HG03460 (cell line): ENCODE results near the gene ZNF423.

Experiments
- ATAC-seq: cut with Tn5 transposase; IDR thresholded peaks from one replicate; pipeline ENCODE4 v1.9.1; 2021; ENCODE audit not compliant: unreplicated experiment

ZNF423 gene

GRCh38 chr16:49543631-49543946 lies 312.3 kb downstream of the ZNF423 start:
- ATAC-seq: no peak

- ATAC-seq: no peak
Observed at GRCh38 chr16:49542946-49543630, 312.8 kb downstream of the ZNF423 start.

- ATAC-seq: no peak
Observed at GRCh38 chr16:49542391-49542891, 313.5 kb downstream of the ZNF423 start.

- ATAC-seq: no peak
Observed at GRCh38 chr16:49540836-49541235, 315.1 kb downstream of the ZNF423 start.

- ATAC-seq: no peak
Observed at GRCh38 chr16:49539758-49540157, 316.2 kb downstream of the ZNF423 start.

- no peak for ATAC-seq
Observed at GRCh38 chr16:49537924-49538459, 317.9 kb downstream of the ZNF423 start.

GRCh38 chr16:49534901-49535610 lies 320.9 kb downstream of the ZNF423 start:
- ATAC-seq: no peak

GRCh38 chr16:49533422-49533821 lies 322.5 kb downstream of the ZNF423 start:
- no peak for ATAC-seq

GRCh38 chr16:49532873-49533272 lies 323.0 kb downstream of the ZNF423 start:
- no peak for ATAC-seq

GRCh38 chr16:49531931-49532840 lies 323.7 kb downstream of the ZNF423 start:
- ATAC-seq: no peak

GRCh38 chr16:49531425-49531824 lies 324.5 kb downstream of the ZNF423 start:
- no peak for ATAC-seq

GRCh38 chr16:49530427-49530970 lies 325.4 kb downstream of the ZNF423 start:
- no peak for ATAC-seq

GRCh38 chr16:49529411-49530045 lies 326.4 kb downstream of the ZNF423 start:
- no peak for ATAC-seq

- ATAC-seq: no peak
Observed at GRCh38 chr16:49528866-49529288, 327.0 kb downstream of the ZNF423 start.

- no peak for ATAC-seq
Observed at GRCh38 chr16:49528060-49528865, 327.6 kb downstream of the ZNF423 start.

- ATAC-seq: no peak
Observed at GRCh38 chr16:49527611-49528010, 328.3 kb downstream of the ZNF423 start.

GRCh38 chr16:49526860-49527365 lies 329.0 kb downstream of the ZNF423 start:
- ATAC-seq: no peak

- no peak for ATAC-seq
Observed at GRCh38 chr16:49524947-49525315, 331.0 kb downstream of the ZNF423 start.

GRCh38 chr16:49524216-49524946 lies 331.5 kb downstream of the ZNF423 start:
- no peak for ATAC-seq
